ENCODE data around the gene AKT2. TPM values are rescaled to one million over a fixed set of nuclear protein-coding genes. Genes with fewer than 3 reads are reported as not detected.

The AKT2 gene
- total RNA-seq, 1 experiment from 2014 or later = 63.4 TPM

- DNase-seq (ENCODE audit: low read depth) = no peak
Measured at GRCh38 chr19:40304306-40304705, 19.2 kb upstream of the AKT2 start.

GRCh38 chr19:40303765-40304164, 18.6 kb upstream of the AKT2 start:
- DNase-seq (ENCODE audit: low read depth) = no peak
- in situ Hi-C loops (cut with HindIII; ENCODE audit: low pct_unique_long_range_greater_than_20kb, low sequenced_read_pairs) = no loop called here

More at GRCh38 chr19:40304306-40304705, 19.2 kb upstream of the AKT2 start:
- in situ Hi-C loops (cut with HindIII; ENCODE audit: low pct_unique_long_range_greater_than_20kb, low sequenced_read_pairs) = no loop called here

- no peak for DNase-seq (ENCODE audit: low read depth)
- in situ Hi-C loops (cut with HindIII; ENCODE audit: low pct_unique_long_range_greater_than_20kb, low sequenced_read_pairs) = no loop called here
Measured at GRCh38 chr19:40302224-40303011, 17.3 kb upstream of the AKT2 start.

GRCh38 chr19:40300668-40301067, 15.5 kb upstream of the AKT2 start:
- DNase-seq (ENCODE audit: low read depth) = no peak
- in situ Hi-C loops (cut with HindIII; ENCODE audit: low pct_unique_long_range_greater_than_20kb, low sequenced_read_pairs) = no loop called here

GRCh38 chr19:40298026-40298425, 12.9 kb upstream of the AKT2 start:
- DNase-seq (ENCODE audit: low read depth) = no peak
- in situ Hi-C loops (cut with HindIII; ENCODE audit: low pct_unique_long_range_greater_than_20kb, low sequenced_read_pairs) = no loop called here

GRCh38 chr19:40294560-40294959, 9.4 kb upstream of the AKT2 start:
- in situ Hi-C loops (cut with HindIII; ENCODE audit: low pct_unique_long_range_greater_than_20kb, low sequenced_read_pairs) = no loop called here
- DNase-seq (ENCODE audit: low read depth) = no peak

GRCh38 chr19:40286971-40287421, 1.9 kb upstream of the AKT2 start:
- in situ Hi-C loops (cut with HindIII; ENCODE audit: low pct_unique_long_range_greater_than_20kb, low sequenced_read_pairs) = no loop called here
- DNase-seq (ENCODE audit: low read depth) = no peak

GRCh38 chr19:40286235-40286970, 1.3 kb upstream of the AKT2 start:
- in situ Hi-C loops (cut with HindIII; ENCODE audit: low pct_unique_long_range_greater_than_20kb, low sequenced_read_pairs) = no loop called here
- no peak for DNase-seq (ENCODE audit: low read depth)

- peak; percentile 99 for DNase-seq (ENCODE audit: low read depth)
- in situ Hi-C loops (cut with HindIII; ENCODE audit: low pct_unique_long_range_greater_than_20kb, low sequenced_read_pairs) = no loop called here
Measured at GRCh38 chr19:40285353-40286234, 449 bp upstream of the AKT2 start.

GRCh38 chr19:40284251-40284500, 969 bp downstream of the AKT2 start:
- DNase-seq (ENCODE audit: low read depth) = no peak
- in situ Hi-C loops (cut with HindIII; ENCODE audit: low pct_unique_long_range_greater_than_20kb, low sequenced_read_pairs) = no loop called here

- no peak for DNase-seq (ENCODE audit: low read depth)
- in situ Hi-C loops (cut with HindIII; ENCODE audit: low pct_unique_long_range_greater_than_20kb, low sequenced_read_pairs) = no loop called here
Measured at GRCh38 chr19:40283414-40284250, 1.5 kb downstream of the AKT2 start.

- DNase-seq (ENCODE audit: low read depth) = no peak
- in situ Hi-C loops (cut with HindIII; ENCODE audit: low pct_unique_long_range_greater_than_20kb, low sequenced_read_pairs) = no loop called here
Measured at GRCh38 chr19:40282920-40283319, 2.2 kb downstream of the AKT2 start.

GRCh38 chr19:40282209-40282580, 3.0 kb downstream of the AKT2 start:
- in situ Hi-C loops (cut with HindIII; ENCODE audit: low pct_unique_long_range_greater_than_20kb, low sequenced_read_pairs) = no loop called here
- no peak for DNase-seq (ENCODE audit: low read depth)

- DNase-seq (ENCODE audit: low read depth) = no peak
- in situ Hi-C loops (cut with HindIII; ENCODE audit: low pct_unique_long_range_greater_than_20kb, low sequenced_read_pairs) = no loop called here
Measured at GRCh38 chr19:40281381-40282208, 3.5 kb downstream of the AKT2 start.

GRCh38 chr19:40280608-40281221, 4.4 kb downstream of the AKT2 start:
- no peak for DNase-seq (ENCODE audit: low read depth)
- in situ Hi-C loops (cut with HindIII; ENCODE audit: low pct_unique_long_range_greater_than_20kb, low sequenced_read_pairs) = no loop called here

GRCh38 chr19:40279761-40280607, 5.2 kb downstream of the AKT2 start:
- no peak for DNase-seq (ENCODE audit: low read depth)
- in situ Hi-C loops (cut with HindIII; ENCODE audit: low pct_unique_long_range_greater_than_20kb, low sequenced_read_pairs) = no loop called here
